GM18505 (cell line): ENCODE data around the gene TCF15.
"Not testable (repeated sequence)": the region's sequence is repeated elsewhere in the genome, so short reads cannot be mapped to it uniquely, and the experiment has no call there.

Experiments used
- ATAC-seq: cut with Tn5 transposase; IDR thresholded peaks from one replicate; pipeline ENCODE4 v1.9.1; 2021; ENCODE audit not compliant: unreplicated experiment
- POLR2A ChIP-seq: IDR thresholded peaks from 4 replicates; pipeline ENCODE4 v1.6.1; 2011; ENCODE audit warnings: borderline replicate concordance; ENCODE audit not compliant: insufficient read depth, insufficient read length; ENCODE audit errors: extremely low read depth

The TCF15 gene

GRCh38 chr20:647479-648019, 37.4 kb upstream of the TCF15 start:
- ATAC-seq, result no peak
- TF ChIP-seq POLR2A, result no peak

- TF ChIP-seq POLR2A, result no peak
- ATAC-seq, result no peak
Measured at GRCh38 chr20:646868-647233, 36.7 kb upstream of the TCF15 start.

GRCh38 chr20:646107-646867, 36.2 kb upstream of the TCF15 start:
- ATAC-seq, result no peak
- no peak for TF ChIP-seq POLR2A

- peak; percentile 25 for TF ChIP-seq POLR2A
- ATAC-seq, result peak; percentile 74
Measured at GRCh38 chr20:645318-646106, 35.4 kb upstream of the TCF15 start.

GRCh38 chr20:644692-645317, 34.7 kb upstream of the TCF15 start:
- no peak for ATAC-seq
- TF ChIP-seq POLR2A, result no peak

- no peak for TF ChIP-seq POLR2A
- no peak for ATAC-seq
Measured at GRCh38 chr20:642398-643174, 32.5 kb upstream of the TCF15 start.

GRCh38 chr20:642013-642397, 31.9 kb upstream of the TCF15 start:
- ATAC-seq, result not testable (repeated sequence)

- TF ChIP-seq POLR2A, result no peak
- ATAC-seq, result no peak
Measured at GRCh38 chr20:641516-641875, 31.4 kb upstream of the TCF15 start.

GRCh38 chr20:640674-641515, 30.8 kb upstream of the TCF15 start:
- ATAC-seq, result no peak
- no peak for TF ChIP-seq POLR2A

- TF ChIP-seq POLR2A, result no peak
- no peak for ATAC-seq
Measured at GRCh38 chr20:638579-638978, 28.5 kb upstream of the TCF15 start.

GRCh38 chr20:637559-637958, 27.4 kb upstream of the TCF15 start:
- ATAC-seq, result no peak
- no peak for TF ChIP-seq POLR2A

GRCh38 chr20:635893-636338, 25.8 kb upstream of the TCF15 start:
- ATAC-seq, result no peak
- TF ChIP-seq POLR2A, result no peak
